NCI-H345 (cell line): Measurements from ENCODE around the gene SCARB2.

Experiments used
- DNase-seq: peaks from one replicate; lab custom pipeline; 2025; lab: John Stamatoyannopoulos, UW

The SCARB2 gene

GRCh38 chr4:76148142-76148865 lies 65.3 kb downstream of the SCARB2 start, which contains the start of gene NUP54:
Gene NUP54 (minus strand): TSS chr4:76148397. CDS start chr4:76148374, 23 bp downstream.
- peak; percentile 91 for DNase-seq

DNA sequence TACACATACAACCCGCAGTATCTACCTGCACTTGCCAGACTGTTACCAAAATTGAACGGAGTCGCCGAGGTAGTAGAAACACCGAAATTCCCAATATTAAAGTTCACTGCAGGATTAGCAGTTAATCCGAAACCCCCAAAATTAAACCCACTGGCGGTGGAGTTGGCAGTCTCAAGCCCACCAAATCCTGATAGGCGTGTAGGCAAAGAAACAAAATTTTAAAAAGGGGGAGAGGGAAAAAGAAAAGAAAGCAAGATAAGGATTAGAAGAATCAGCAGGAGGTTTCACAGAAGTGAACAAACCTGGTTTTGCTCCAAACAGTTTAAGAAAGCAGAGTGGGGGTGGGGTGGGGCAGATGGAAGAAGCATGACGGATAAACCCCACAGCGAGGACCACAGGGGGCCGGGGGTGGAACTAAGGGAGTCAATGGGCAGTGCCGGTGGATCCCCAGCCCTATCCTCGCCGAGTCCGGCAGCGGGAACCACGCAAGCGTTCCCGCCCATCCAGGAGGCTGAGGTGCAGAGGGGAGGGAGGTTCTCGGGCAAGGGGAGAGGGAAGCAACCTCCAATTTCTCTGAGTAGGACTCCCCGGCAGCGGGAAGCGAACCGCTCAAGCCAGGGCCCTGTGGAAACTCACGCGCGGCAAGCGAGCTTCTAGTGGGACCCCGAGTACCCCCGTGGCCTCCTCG lies 66.0 kb downstream of the SCARB2 start:
- DNase-seq, result peak; percentile 78

GRCh38 chr4:76144546-76144945 lies 69.1 kb downstream of the SCARB2 start:
- DNase-seq, result no peak

DNA sequence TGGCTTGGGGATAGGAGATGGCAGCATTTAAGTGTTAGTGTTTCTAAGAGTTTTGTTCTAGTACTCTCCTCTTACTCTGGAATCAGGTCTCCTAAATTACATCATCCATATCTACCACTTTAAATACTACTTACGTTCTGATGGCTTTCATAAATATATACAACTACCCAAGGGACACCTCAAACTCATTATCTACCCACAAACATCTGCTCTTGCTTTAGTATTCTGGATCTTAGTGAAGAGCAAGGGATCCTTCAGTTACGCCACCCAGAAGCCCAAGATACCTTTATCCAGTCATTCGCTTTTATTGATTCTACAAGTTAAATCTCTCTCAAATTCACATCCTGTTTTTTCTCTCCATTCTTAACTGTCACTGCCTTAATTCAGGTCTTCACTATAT lies 72.4 kb downstream of the SCARB2 start:
- DNase-seq, result no peak

- no peak for DNase-seq
Measured at GRCh38 chr4:76127754-76128153, 85.9 kb downstream of the SCARB2 start.

DNA sequence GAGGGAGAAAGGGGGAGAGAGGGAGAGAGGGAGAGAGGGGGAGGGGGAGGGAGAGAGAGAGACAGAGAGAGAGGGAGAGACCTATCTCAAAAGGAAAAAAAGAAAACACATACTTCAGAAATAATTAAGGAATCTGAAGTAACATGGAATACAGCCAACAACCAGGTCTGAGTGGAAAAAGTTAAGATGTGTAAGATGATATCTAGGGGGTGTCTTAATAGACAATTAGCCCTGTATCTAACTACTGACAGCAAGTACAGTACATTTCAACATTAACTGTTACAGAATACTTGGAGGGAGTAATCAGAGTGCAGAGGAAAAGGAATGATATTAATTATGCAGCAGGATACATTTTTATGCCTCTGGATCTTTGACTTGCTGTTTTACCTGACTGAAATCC lies 87.8 kb downstream of the SCARB2 start:
- no peak for DNase-seq

GRCh38 chr4:76120199-76120598 lies 93.4 kb downstream of the SCARB2 start:
- no peak for DNase-seq

- DNase-seq, result no peak
Measured at GRCh38 chr4:76117536-76117935, 96.1 kb downstream of the SCARB2 start.

DNA sequence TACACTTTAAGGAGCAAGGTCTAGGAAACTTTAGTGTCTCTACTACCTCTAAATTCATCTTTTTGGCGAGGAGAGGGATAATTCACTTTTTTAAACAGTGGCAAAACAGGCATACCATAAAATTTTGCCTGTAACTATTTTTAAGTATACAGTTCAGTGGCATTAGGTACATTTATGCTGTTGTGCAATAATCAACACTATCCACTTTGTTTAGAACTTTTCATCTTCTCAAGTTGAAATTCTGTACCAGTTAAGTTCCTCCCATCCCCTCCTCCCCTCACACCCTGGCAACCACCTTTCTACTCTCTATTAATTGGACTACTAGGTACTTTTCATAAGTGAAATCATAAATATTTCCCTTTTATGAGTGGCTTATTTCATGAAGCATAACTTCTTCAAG lies 96.8 kb downstream of the SCARB2 start:
- DNase-seq, result no peak
